ENCODE results near the gene PEX16.

DNA sequence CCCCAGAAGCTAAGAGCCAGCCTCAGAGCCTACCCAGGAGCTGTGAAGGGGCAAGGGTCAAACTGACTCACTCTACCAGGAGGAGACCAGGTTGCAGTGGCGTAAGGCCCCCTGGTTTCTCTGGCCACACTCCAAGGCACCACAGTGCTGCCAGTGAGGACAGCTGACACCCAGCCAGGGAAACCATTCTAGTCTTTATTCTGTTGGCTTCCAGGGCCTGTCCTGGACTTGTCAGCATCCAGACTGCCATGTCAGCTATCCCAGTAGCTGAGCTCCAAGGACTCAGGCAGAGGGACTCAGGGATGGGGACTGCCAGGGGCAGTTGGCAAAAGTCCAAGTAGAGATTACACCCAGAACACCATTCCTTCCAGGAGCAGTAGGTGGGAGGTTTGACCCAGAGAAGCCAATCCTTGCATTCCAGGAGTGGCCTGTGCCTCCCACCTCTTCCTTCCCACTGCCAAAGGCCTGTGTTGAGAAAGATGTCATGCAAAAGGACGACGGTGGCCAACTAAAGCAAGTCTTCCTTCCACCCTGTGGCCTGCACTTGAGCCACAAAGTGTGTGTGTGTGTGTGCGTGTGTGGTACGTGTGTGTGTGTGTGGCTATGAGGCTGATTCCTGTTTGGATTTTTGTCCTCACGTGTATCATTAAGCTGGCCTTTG, 35.8 kb downstream of the PEX16 start:
- TF ChIP-seq CTCF (IDR thresholded peaks at IDR 0.05) (no peak), POLR2A (IDR thresholded peaks at IDR 0.05) (no peak)

Measured in vagina (tissue), 2 donors.